Measurements from ENCODE around the gene HLA-A.
"Not testable (repeated sequence)": the region's sequence is repeated elsewhere in the genome, so short reads cannot be mapped to it uniquely, and the experiment has no call there.

HLA-A gene

GRCh38 chr6:29963697-29964096, 21.4 kb downstream of the HLA-A start:
- DNase-seq (ENCODE audit: low spot score), result not testable (repeated sequence)

GRCh38 chr6:29964518-29964886, 22.2 kb downstream of the HLA-A start:
- DNase-seq (ENCODE audit: low spot score), result no peak

GRCh38 chr6:29964887-29965562, 22.7 kb downstream of the HLA-A start:
- peak; percentile 52 for DNase-seq (ENCODE audit: low spot score)

GRCh38 chr6:29965563-29965872, 23.2 kb downstream of the HLA-A start:
- DNase-seq (ENCODE audit: low spot score), result no peak

- DNase-seq (ENCODE audit: low spot score), result no peak
Measured at GRCh38 chr6:29965873-29966601, 23.7 kb downstream of the HLA-A start.

- DNase-seq (ENCODE audit: low spot score), result no peak
Measured at GRCh38 chr6:29967379-29968010, 25.2 kb downstream of the HLA-A start.

GRCh38 chr6:29968130-29968529, 25.8 kb downstream of the HLA-A start:
- DNase-seq (ENCODE audit: low spot score), result no peak

- no peak for DNase-seq (ENCODE audit: low spot score)
Measured at GRCh38 chr6:29968905-29969304, 26.6 kb downstream of the HLA-A start.

- no peak for DNase-seq (ENCODE audit: low spot score)
Measured at GRCh38 chr6:29970711-29971110, 28.4 kb downstream of the HLA-A start.

GRCh38 chr6:29974901-29975560, 32.7 kb downstream of the HLA-A start:
- DNase-seq (ENCODE audit: low spot score), result no peak

- DNase-seq (ENCODE audit: low spot score), result no peak
Measured at GRCh38 chr6:29975561-29975907, 33.2 kb downstream of the HLA-A start.

GRCh38 chr6:29976253-29976587, 33.9 kb downstream of the HLA-A start:
- DNase-seq (ENCODE audit: low spot score), result no peak

- peak; percentile 60 for DNase-seq (ENCODE audit: low spot score)
Measured at GRCh38 chr6:29976588-29977424, 34.5 kb downstream of the HLA-A start.

GRCh38 chr6:29977425-29977727, 35.0 kb downstream of the HLA-A start:
- DNase-seq (ENCODE audit: low spot score), result no peak

GRCh38 chr6:29980013-29980412, 37.7 kb downstream of the HLA-A start:
- DNase-seq (ENCODE audit: low spot score), result not testable (repeated sequence)

- no peak for DNase-seq (ENCODE audit: low spot score)
Measured at GRCh38 chr6:29980511-29980910, 38.2 kb downstream of the HLA-A start.

- DNase-seq (ENCODE audit: low spot score), result no peak
Measured at GRCh38 chr6:29981211-29981812, 39.0 kb downstream of the HLA-A start.

- DNase-seq (ENCODE audit: low spot score), result no peak
Measured at GRCh38 chr6:29982097-29982496, 39.8 kb downstream of the HLA-A start.

GRCh38 chr6:29984232-29984631, 41.9 kb downstream of the HLA-A start:
- DNase-seq (ENCODE audit: low spot score), result no peak

GRCh38 chr6:29984992-29985391, 42.7 kb downstream of the HLA-A start:
- no peak for DNase-seq (ENCODE audit: low spot score)

GRCh38 chr6:29986179-29986781, 43.9 kb downstream of the HLA-A start:
- DNase-seq (ENCODE audit: low spot score), result no peak

- no peak for DNase-seq (ENCODE audit: low spot score)
Measured at GRCh38 chr6:29989211-29989610, 46.9 kb downstream of the HLA-A start.
